GM19023 (cell line): Measurements from ENCODE around the gene PFDN1.

Source experiments
- ATAC-seq: cut with Tn5 transposase; IDR thresholded peaks from one replicate; pipeline ENCODE4 v1.9.1; 2021; ENCODE audit warnings: mild to moderate bottlenecking, moderate library complexity; ENCODE audit not compliant: unreplicated experiment

Gene PFDN1

GRCh38 chr5:140261403-140262171 lies 41.3 kb downstream of the PFDN1 start:
- ATAC-seq = no peak

DNA sequence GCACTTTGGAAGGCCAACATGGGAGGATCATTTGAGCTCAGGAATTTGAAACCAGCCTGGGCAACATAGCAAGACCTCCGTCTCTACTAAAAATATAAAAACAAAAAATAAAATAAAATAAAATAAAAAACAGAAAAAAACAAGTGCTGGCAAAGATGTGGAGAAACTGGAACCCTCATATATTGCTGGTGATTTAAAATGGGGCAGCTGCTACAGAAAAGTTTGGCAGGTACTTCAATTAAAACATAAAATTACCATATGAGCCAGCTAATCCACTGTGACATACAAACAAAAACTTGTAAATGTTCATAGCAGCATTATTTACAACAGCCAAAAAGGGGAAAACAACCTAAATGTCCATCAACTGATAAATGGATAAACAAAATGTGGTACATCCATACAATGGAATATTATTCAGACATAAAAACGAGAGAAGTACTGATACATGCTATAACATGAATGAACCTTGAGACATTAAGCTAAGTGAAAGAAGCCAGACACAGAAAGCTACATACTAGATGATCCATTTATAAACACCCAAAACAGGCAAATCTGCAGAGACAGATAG lies 42.7 kb downstream of the PFDN1 start:
- no peak for ATAC-seq

GRCh38 chr5:140259500-140259899 lies 43.4 kb downstream of the PFDN1 start:
- no peak for ATAC-seq

DNA sequence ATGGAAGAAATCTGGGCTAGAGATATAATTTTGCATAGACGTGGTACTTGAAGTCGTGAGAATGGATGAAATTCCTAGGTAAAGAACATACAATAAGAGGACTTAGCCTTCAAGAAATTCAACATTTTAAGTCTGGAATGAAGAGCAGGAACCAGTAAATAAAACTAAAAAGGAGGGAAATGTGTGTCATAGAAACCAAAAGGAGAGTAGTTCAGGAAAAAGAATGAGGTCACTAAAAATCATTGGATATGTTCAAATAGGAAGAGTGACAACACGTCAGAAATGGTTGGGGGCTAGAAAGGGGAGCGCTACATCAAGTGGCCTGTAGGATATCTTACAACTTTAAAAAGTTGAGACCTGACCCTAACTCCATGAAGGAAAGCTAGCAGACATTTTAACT lies 44.0 kb downstream of the PFDN1 start:
- no peak for ATAC-seq

DNA sequence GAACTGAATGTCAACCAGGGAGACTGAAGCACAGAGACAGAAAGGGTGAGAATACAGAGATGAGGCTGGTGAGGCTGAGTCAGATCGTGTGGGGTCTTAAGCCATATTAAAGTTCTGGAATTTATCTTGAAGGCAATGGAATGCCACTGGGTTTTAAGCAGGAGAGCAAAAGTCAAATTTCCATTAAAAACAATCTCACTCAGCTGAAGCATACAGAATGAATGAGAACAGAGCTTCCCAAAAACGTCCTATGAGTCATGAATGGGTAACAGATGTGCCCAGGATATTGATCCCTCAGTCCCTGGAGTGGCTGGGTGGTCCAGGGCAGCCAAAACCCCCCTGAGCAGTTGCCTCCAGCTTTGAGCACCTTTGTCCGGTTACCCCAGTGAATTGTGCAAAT lies 44.9 kb downstream of the PFDN1 start:
- no peak for ATAC-seq

GRCh38 chr5:140256726-140257125 lies 46.2 kb downstream of the PFDN1 start:
- no peak for ATAC-seq

DNA sequence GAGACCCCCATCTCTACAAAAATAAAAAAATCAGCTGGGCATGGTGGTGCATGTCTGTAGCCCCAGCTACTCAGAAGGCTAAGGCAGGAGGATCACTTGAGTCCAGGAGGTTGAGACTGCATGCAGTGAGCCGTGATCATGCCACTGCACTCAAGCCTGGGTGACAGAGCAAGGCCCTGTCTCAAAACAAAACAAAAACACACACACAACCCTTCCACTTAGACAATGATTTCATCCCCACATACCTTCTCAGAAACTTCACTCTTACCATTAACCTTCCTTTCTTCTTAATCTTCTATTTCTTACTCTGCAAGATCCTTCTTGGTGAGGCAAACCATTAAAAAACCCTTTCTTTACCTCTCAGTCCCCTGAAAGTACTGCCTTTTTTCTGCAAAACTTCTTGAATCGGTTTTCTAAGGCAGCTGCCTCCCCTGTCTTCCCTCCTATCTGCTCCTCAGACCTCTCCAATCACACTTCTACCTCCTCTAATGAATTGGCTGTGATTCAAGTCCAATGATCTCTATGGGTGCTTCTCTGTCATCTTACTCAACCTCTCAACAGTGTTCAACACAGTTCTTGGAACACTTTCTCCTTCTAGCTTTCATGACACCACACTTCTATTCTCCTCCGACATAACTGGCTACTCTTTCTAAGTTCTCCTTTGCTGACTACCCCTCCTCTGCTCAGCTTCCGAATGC lies 47.3 kb downstream of the PFDN1 start:
- ATAC-seq = no peak

GRCh38 chr5:140253985-140254384 lies 48.9 kb downstream of the PFDN1 start:
- no peak for ATAC-seq

DNA sequence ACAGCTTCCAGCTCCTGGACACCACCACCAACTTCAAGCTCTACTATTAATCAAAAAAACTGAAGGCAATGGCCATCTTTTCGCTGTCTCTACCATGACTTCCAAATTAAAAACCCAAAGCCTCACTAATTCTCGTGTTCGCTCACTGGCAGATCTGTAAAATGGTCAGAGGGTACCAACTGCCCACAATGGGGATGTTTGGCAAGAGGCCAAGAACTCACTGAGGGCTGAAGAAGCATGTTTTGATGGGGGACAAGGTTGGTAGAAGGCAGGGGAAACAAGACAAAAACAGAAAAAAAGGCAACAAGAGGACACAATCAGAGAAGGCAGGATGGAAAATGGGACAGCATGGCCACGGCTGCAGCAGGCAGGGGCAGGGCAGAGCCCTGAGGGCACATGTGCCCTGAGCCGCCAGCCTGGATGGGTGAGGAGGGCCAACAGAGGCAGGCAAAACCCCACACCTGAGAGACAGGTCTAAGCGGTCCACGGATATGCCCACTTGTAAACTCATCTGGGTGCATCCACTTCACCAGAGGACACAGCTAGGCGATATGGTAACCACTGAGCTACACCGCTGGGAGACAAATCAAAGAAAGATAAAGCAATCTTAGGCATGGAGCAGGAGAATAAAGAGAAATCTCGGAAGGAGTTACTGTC lies 50.3 kb downstream of the PFDN1 start:
- no peak for ATAC-seq

GRCh38 chr5:140251527-140251973 lies 51.4 kb downstream of the PFDN1 start:
- peak; percentile 62 for ATAC-seq

DNA sequence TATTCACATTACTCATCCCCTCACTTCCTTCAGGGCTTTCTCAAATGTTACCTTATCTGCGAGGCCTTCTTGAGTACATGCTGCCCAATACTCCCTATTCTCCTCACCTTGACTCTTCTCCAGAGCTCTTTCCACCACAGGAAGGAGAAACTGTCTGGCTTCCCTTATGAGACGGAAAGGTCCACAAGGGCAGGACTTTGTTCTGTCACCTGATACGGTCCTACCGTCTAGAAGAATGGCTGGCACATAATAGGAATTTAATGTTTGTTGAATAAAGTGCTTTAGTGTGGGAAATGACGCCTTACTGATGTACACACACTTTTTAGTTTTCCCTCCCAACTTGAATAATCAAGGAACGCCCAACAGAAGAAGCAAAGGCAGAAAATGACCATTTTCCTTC lies 52.5 kb downstream of the PFDN1 start:
- ATAC-seq = no peak

DNA sequence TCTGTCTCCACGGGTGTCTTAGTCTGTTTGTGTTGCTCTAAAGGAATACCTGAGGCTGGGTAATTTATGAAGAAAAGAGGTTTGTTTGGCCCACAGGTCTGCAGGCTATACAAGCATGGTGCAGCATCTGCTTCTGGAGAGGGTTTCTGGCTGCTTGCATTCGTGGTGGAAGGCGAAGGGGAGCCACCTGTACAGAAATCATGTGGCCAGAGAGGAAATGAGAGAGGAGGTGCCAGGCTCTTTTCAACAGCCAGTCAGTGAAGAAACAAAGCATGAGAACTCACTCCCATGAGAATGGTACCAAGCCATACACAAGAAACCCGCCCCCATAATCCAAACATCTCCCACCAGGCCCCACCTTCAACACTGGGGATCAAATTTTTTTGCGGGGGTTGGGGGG lies 53.4 kb downstream of the PFDN1 start:
- ATAC-seq = no peak

DNA sequence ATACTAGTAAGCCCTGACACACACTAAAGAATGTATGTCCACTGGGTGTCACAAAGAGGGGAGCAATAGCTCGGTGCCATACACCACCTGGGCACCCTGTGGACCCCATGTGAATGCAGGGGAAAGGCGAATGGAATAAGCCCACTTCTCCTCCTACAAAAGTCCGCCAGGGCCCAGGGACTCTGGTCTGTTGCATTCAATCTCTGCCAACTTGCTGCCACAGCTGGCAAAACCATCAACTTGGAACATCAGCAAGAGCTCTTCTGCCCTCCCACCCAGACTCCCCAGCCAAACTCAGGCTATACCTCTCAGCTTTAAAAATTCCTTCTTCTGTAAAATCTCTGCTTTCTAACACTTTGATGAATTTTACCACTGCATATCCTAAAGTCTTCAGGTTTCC lies 54.5 kb downstream of the PFDN1 start:
- no peak for ATAC-seq

GRCh38 chr5:140246378-140247122 lies 56.4 kb downstream of the PFDN1 start:
- no peak for ATAC-seq

GRCh38 chr5:140245926-140246325 lies 57.0 kb downstream of the PFDN1 start:
- no peak for ATAC-seq

DNA sequence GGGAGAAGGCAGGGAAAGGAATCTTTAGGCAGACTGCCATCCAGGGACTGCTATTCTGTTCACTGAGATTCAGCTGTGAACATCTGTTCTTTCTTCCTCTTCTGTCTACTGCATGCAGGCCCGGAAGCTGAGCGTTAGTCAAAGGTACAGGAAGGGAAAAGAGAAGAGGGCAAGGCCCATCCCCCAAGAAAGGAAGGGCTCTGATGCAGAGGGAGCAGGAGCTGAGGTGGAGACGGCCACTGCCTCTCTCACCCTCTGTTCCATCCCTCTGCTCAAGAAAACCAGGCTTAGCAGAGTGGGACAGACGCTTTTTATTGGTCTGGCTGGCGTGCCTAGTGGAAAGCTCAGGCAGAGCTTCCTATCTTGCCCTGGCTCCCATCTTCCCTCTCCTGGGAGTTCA lies 57.6 kb downstream of the PFDN1 start:
- ATAC-seq = no peak

DNA sequence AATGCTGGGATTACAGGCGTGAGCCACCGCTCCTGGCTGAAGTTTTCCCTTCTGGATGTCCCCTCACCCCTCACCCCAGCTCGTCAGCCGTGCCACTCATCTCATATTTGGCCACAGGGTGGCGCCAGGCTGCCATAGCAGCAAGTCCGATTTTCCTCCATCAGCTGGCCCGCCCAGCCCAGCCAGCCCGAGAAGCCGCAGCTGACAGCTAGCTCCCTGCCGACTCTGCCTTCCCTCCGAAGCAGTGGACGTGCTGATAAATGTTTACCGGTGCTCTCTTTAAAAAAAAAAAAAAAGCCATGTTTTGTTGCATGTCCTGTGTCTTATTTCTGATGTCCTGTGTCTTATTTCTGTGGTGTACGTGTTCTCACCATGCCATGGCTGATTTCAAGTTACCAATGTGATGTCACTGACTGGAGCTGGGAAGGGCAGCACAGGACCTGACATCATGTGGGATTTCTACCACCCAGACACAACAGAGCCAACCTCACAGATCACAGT lies 58.3 kb downstream of the PFDN1 start:
- peak; percentile 67 for ATAC-seq

DNA sequence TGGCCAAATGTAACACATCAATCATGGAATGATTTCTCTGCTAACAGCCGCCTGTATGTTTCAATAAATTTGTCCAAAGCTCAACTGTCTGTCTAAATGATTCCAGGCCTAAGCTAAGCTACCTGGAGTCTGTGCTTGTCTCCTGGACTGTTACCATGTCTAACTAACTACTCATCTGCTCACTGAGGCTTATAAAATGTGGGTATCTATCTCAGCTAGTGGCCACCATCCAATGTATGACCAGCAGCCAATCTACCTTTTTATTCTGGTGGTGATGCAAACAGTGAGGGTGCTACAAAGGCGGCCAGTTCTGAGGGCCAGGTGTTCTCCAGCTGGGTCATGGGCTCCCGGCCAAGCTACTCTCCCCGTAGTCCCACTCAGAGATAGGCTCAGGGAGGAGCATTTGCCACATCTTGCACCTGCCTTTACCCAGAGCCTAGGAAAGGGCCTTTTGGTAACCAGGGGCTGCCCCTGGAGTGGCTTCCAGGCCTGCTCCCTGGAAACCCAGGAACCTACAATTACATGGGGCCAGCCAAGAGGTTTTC lies 59.1 kb downstream of the PFDN1 start:
- ATAC-seq = no peak

DNA sequence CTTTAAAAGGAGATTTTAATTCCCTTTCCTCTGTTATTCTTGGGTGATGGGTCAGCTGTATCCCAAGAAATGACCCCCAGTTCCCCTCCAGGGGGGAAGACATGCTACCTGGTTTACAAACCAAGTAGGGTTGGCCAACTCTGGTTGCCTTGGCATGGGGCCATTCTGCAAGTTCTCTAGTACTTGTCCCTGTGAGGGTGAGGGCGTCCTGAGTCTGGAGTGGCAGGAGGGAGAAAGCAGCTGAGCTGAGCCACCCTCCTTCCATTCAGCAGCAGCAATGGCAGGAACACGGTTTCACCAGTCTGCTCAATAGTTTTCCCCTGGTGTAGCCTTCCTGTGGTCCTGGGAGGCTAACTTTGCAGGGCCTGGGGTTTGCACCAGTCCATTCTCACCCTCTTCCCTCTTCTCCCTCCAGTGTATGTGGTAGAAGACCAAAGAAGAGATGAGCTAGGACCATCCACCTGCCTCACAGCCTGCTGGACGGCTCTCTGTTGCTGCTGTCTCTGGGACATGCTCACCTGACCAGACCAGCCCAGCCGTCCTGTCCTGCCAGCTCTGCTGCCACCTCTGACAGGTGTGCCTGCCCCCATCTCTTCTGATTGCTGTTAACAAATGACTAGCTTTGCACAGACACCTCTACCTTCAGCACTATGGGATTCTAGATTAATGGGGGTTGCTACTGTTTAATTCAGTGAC lies 59.9 kb downstream of the PFDN1 start:
- ATAC-seq = no peak

GRCh38 chr5:140242099-140242498 lies 60.8 kb downstream of the PFDN1 start:
- no peak for ATAC-seq
